ENCODE results near the gene SDF4.

Gene SDF4

DNA sequence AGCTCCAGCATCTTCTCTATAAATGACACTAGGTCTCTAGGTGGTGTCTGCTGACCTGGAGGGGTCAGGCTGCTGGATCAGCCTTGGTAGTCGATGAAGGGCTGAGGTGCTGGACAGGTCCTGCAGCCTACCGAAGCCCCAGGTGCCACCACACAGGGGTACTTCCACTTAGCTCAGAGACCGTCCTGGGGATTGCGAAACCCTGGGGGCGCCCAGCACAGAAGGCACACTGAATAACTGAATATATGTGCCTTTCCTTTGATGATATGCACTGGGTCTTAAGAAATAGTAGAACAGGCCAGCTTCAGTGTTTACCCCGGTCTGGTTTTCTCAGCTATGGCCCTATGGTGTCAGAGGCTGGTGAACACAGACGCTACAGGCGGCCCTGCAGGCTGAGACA, 31.0 kb upstream of the SDF4 start:
- no peak overlapping the region for H3K4me3 ChIP-seq (ENCODE audit: low read length)
- no peak for TF ChIP-seq EZH2phosphoT487 (IDR thresholded peaks at IDR 0.05; ENCODE audit: borderline replicate concordance, low read length)
- TF ChIP-seq, protein P1, sequence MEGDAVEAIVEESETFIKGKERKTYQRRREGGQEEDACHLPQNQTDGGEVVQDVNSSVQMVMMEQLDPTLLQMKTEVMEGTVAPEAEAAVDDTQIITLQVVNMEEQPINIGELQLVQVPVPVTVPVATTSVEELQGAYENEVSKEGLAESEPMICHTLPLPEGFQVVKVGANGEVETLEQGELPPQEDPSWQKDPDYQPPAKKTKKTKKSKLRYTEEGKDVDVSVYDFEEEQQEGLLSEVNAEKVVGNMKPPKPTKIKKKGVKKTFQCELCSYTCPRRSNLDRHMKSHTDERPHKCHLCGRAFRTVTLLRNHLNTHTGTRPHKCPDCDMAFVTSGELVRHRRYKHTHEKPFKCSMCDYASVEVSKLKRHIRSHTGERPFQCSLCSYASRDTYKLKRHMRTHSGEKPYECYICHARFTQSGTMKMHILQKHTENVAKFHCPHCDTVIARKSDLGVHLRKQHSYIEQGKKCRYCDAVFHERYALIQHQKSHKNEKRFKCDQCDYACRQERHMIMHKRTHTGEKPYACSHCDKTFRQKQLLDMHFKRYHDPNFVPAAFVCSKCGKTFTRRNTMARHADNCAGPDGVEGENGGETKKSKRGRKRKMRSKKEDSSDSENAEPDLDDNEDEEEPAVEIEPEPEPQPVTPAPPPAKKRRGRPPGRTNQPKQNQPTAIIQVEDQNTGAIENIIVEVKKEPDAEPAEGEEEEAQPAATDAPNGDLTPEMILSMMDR (IDR thresholded peaks at IDR 0.05; ENCODE audit: low read depth, low read length, poor library complexity, severe bottlenecking) = no peak
- H3K9me3 ChIP-seq (ENCODE audit: control insufficient read depth, insufficient read depth, low read length) = no peaks in the 10 kb centered on the region
- no peak overlapping the region for H3K27ac ChIP-seq (ENCODE audit: low read depth, low read length)
- peaks cover 76% of the 10 kb centered on the region for H3K36me3 ChIP-seq (ENCODE audit: control insufficient read depth, low read length)
- H3K9me2 ChIP-seq (replicated peaks; ENCODE audit: control insufficient read depth, low read length) = no peaks in the 10 kb centered on the region
- no peak overlapping the region for H3K4me2 ChIP-seq (ENCODE audit: low read length)
- H3K4me1 ChIP-seq (ENCODE audit: control insufficient read depth, low read length) = peaks cover 19% of the 10 kb centered on the region
- H3F3A ChIP-seq (ENCODE audit: control insufficient read depth, insufficient read depth) = 0 out of 2 replicates have a peak, but pooled peaks cover 3% of the 10 kb centered on the region
- H3K79me2 ChIP-seq (ENCODE audit: control insufficient read depth, low read length) = peaks cover 49% of the 10 kb centered on the region
- H3K27me3 ChIP-seq (ENCODE audit: control insufficient read depth, low read length) = no peaks in the 10 kb centered on the region
- no peaks in the 10 kb centered on the region for H4K20me1 ChIP-seq (ENCODE audit: control insufficient read depth, insufficient read depth, low read depth, low read length)

DNA sequence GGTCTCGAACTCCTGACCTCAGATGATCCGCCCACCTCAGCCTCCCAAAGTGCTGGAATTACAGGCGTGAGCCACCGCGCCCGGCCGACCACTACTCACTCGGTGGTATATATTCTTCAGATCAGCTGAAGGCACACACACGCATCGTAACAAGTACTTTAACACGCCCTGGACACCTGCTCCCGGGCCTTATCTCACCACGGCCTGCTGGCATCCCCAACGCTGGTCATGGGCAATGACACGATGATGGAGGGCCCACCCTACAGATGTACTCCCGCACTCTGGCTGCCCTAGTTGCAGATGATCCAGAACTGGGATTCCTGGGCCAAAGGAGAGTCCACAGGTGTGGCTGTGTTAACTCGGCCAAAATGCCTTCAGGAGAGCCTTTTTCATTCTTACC, 30.3 kb upstream of the SDF4 start:
- Histone ChIP-seq H3K27me3 (ENCODE audit: control insufficient read depth, low read length) (no peaks in the 10 kb centered on the region), H3K4me2 (ENCODE audit: low read length) (no peak overlapping the region), H3K9me2 (replicated peaks; ENCODE audit: control insufficient read depth, low read length) (no peaks in the 10 kb centered on the region), H3K36me3 (ENCODE audit: control insufficient read depth, low read length) (peaks cover 69% of the 10 kb centered on the region), H3K4me1 (ENCODE audit: control insufficient read depth, low read length) (peaks cover 19% of the 10 kb centered on the region), H3K9me3 (ENCODE audit: control insufficient read depth, insufficient read depth, low read length) (no peaks in the 10 kb centered on the region), H4K20me1 (ENCODE audit: control insufficient read depth, insufficient read depth, low read depth, low read length) (no peaks in the 10 kb centered on the region), H3K27ac (ENCODE audit: low read depth, low read length) (no peak overlapping the region), H3F3A (ENCODE audit: control insufficient read depth, insufficient read depth) (0 out of 2 replicates have a peak, but pooled peaks cover 3% of the 10 kb centered on the region), H3K4me3 (ENCODE audit: low read length) (no peak overlapping the region), H3K79me2 (ENCODE audit: control insufficient read depth, low read length) (peaks cover 42% of the 10 kb centered on the region)
- TF ChIP-seq EZH2phosphoT487 (IDR thresholded peaks at IDR 0.05; ENCODE audit: borderline replicate concordance, low read length) = no peak
- TF ChIP-seq, protein P1 (IDR thresholded peaks at IDR 0.05; ENCODE audit: low read depth, low read length, poor library complexity, severe bottlenecking) = no peak

DNA sequence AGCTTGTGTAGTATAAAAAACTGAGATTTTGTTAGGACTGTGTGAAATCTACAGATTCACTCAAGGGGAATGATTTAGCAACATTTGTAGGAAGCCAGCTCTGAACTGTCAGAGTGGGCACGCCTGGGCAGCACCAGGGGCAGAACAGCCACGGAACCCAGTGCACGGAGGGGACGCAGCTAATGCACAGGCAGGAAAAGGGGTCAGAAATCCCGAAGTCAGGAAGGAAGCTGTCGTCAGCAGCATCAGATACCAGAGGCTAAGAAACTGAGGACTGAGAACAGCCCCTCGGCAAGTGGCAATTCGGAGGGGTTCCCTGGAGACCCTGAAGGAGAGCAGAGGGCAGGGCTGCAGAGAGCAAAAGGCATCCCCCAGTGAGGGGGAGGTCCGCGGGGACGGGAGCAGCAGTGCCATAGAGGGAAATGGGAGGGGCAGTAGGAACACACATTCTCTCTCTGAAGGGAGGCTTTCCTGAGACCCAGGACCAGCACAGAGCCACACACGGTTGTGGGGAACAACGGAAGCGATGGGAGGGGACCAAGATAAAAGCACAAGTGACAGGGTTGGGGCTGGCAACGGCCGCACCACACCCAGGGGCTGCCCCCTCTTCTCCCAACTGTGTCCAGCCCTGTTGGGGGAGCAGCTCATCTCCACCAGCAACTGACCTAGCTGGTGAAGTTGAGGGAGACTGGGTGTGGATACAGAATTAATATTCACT, 29.2 kb upstream of the SDF4 start:
- Histone ChIP-seq H4K20me1 (ENCODE audit: control insufficient read depth, insufficient read depth, low read depth, low read length) (no peaks in the 10 kb centered on the region), H3K4me2 (ENCODE audit: low read length) (peak overlapping the region; percentile 49), H3K4me3 (ENCODE audit: low read length) (peak overlapping the region; percentile 23; the same call in 1 of the 2 replicates), H3K4me1 (ENCODE audit: control insufficient read depth, low read length) (peaks cover 19% of the 10 kb centered on the region), H3K9me2 (replicated peaks; ENCODE audit: control insufficient read depth, low read length) (no peaks in the 10 kb centered on the region), H3K9me3 (ENCODE audit: control insufficient read depth, insufficient read depth, low read length) (no peaks in the 10 kb centered on the region), H3K27ac (ENCODE audit: low read depth, low read length) (peak overlapping the region; percentile 51), H3K36me3 (ENCODE audit: control insufficient read depth, low read length) (peaks cover 70% of the 10 kb centered on the region), H3K79me2 (ENCODE audit: control insufficient read depth, low read length) (peaks cover 40% of the 10 kb centered on the region), H3K27me3 (ENCODE audit: control insufficient read depth, low read length) (no peaks in the 10 kb centered on the region), H3F3A (ENCODE audit: control insufficient read depth, insufficient read depth) (0 out of 2 replicates have a peak, but pooled peaks cover 3% of the 10 kb centered on the region)
- TF ChIP-seq EZH2phosphoT487 (IDR thresholded peaks at IDR 0.05; ENCODE audit: borderline replicate concordance, low read length) = no peak
- TF ChIP-seq, protein P1 (IDR thresholded peaks at IDR 0.05; ENCODE audit: low read depth, low read length, poor library complexity, severe bottlenecking) = no peak
